ENCODE data around the gene CTNND2.

The CTNND2 gene

GRCh38 chr5:11277323-11277722 is 626.9 kb downstream of the CTNND2 start:
- Histone ChIP-seq H2AFZ (ENCODE audit: low read length) (no peak overlapping the region), H3K9ac (ENCODE audit: low read length) (no peak overlapping the region), H4K20me1 (ENCODE audit: insufficient read depth, low read length) (no peaks in the 10 kb centered on the region), H3K4me2 (ENCODE audit: low read depth, low read length) (no peak overlapping the region), H3K9me3 (replicated peaks; ENCODE audit: insufficient read depth, low read length) (no peaks in the 10 kb centered on the region), H3K4me3 (ENCODE audit: low read length) (no peak overlapping the region), H3K4me1 (ENCODE audit: low read length) (no peaks in the 10 kb centered on the region), H3K27me3 (replicated peaks; ENCODE audit: insufficient read depth, low read length) (no peaks in the 10 kb centered on the region), H3K9me2 (replicated peaks; ENCODE audit: insufficient read depth, low read length) (no peaks in the 10 kb centered on the region), H3K79me2 (ENCODE audit: low read length) (no peaks in the 10 kb centered on the region), H3F3A (ENCODE audit: insufficient read depth, low read length) (no peaks in the 10 kb centered on the region), H3K36me3 (replicated peaks; ENCODE audit: insufficient read depth, low read length) (no peaks in the 10 kb centered on the region), H3K27ac (ENCODE audit: low read length) (no peak overlapping the region)
- DNase-seq: no peak
- TF ChIP-seq EZH2phosphoT487 (IDR thresholded peaks at IDR 0.05; ENCODE audit: low read length): no peak
- TF ChIP-seq CTCF (IDR thresholded peaks at IDR 0.05; ENCODE audit: low read length): no peak
- no peak for TF ChIP-seq EZH2 (optimal IDR thresholded peaks at IDR 0.05; ENCODE audit: low read depth, low read length)

GRCh38 chr5:11273180-11273903 is 630.9 kb downstream of the CTNND2 start:
- Histone ChIP-seq H3K4me3 (ENCODE audit: low read length) (no peak overlapping the region), H3K36me3 (replicated peaks; ENCODE audit: insufficient read depth, low read length) (no peaks in the 10 kb centered on the region), H3K9ac (ENCODE audit: low read length) (no peak overlapping the region), H3K27ac (ENCODE audit: low read length) (no peak overlapping the region), H3K4me2 (ENCODE audit: low read depth, low read length) (no peak overlapping the region), H3K9me3 (replicated peaks; ENCODE audit: insufficient read depth, low read length) (no peaks in the 10 kb centered on the region), H2AFZ (ENCODE audit: low read length) (no peak overlapping the region), H3K27me3 (replicated peaks; ENCODE audit: insufficient read depth, low read length) (no peaks in the 10 kb centered on the region), H3K79me2 (ENCODE audit: low read length) (no peaks in the 10 kb centered on the region), H4K20me1 (ENCODE audit: insufficient read depth, low read length) (no peaks in the 10 kb centered on the region), H3K4me1 (ENCODE audit: low read length) (no peaks in the 10 kb centered on the region), H3F3A (ENCODE audit: insufficient read depth, low read length) (no peaks in the 10 kb centered on the region), H3K9me2 (replicated peaks; ENCODE audit: insufficient read depth, low read length) (no peaks in the 10 kb centered on the region)
- no peak for DNase-seq
- TF ChIP-seq EZH2phosphoT487 (IDR thresholded peaks at IDR 0.05; ENCODE audit: low read length) (no peak), EZH2 (optimal IDR thresholded peaks at IDR 0.05; ENCODE audit: low read depth, low read length) (no peak), CTCF (IDR thresholded peaks at IDR 0.05; ENCODE audit: low read length) (no peak)

GRCh38 chr5:11269515-11269914 is 634.7 kb downstream of the CTNND2 start:
- DNase-seq: no peak
- TF ChIP-seq CTCF (IDR thresholded peaks at IDR 0.05; ENCODE audit: low read length): no peak

More at GRCh38 chr5:11269515-11269914, 634.7 kb downstream of the CTNND2 start:
- H4K20me1 ChIP-seq (ENCODE audit: insufficient read depth, low read length): no peaks in the 10 kb centered on the region
- H3K4me2 ChIP-seq (ENCODE audit: low read depth, low read length): no peak overlapping the region
- no peaks in the 10 kb centered on the region for H3K79me2 ChIP-seq (ENCODE audit: low read length)
- no peaks in the 10 kb centered on the region for H3K9me2 ChIP-seq (replicated peaks; ENCODE audit: insufficient read depth, low read length)
- H3K27me3 ChIP-seq (replicated peaks; ENCODE audit: insufficient read depth, low read length): no peaks in the 10 kb centered on the region
- H3K4me1 ChIP-seq (ENCODE audit: low read length): no peaks in the 10 kb centered on the region
- no peak overlapping the region for H3K27ac ChIP-seq (ENCODE audit: low read length)
- H3K36me3 ChIP-seq (replicated peaks; ENCODE audit: insufficient read depth, low read length): no peaks in the 10 kb centered on the region
- H3K9ac ChIP-seq (ENCODE audit: low read length): no peak overlapping the region
- no peaks in the 10 kb centered on the region for H3K9me3 ChIP-seq (replicated peaks; ENCODE audit: insufficient read depth, low read length)
- H2AFZ ChIP-seq (ENCODE audit: low read length): no peak overlapping the region
- no peak overlapping the region for H3K4me3 ChIP-seq (ENCODE audit: low read length)
- H3F3A ChIP-seq (ENCODE audit: insufficient read depth, low read length): no peaks in the 10 kb centered on the region
